HEK293T (cell line): ENCODE data around the gene TAOK3.

Experiments used
- BHLHE40 ChIP-seq: fragments of 450-650 bp; IDR thresholded peaks from 2 replicates; pipeline ENCODE4 v1.6.1; 2016; ENCODE audit warnings: mild to moderate bottlenecking, moderate library complexity, borderline replicate concordance
- ELF4 ChIP-seq: fragments of 450-650 bp; IDR thresholded peaks from 2 replicates; pipeline ENCODE4 v1.6.1; 2017; ENCODE audit warnings: antibody characterized with exemption
- FOXA1 ChIP-seq: fragments of 450-650 bp; IDR thresholded peaks from 2 replicates; pipeline ENCODE4 v1.6.1; 2016; ENCODE audit warnings: mild to moderate bottlenecking
- SP1 ChIP-seq: fragments of 450-650 bp; IDR thresholded peaks from 2 replicates; pipeline ENCODE4 v1.6.1; 2017
- ZNF384 ChIP-seq: fragments of 450-650 bp; IDR thresholded peaks from 2 replicates; pipeline ENCODE4 v1.6.1; 2016

DNA sequence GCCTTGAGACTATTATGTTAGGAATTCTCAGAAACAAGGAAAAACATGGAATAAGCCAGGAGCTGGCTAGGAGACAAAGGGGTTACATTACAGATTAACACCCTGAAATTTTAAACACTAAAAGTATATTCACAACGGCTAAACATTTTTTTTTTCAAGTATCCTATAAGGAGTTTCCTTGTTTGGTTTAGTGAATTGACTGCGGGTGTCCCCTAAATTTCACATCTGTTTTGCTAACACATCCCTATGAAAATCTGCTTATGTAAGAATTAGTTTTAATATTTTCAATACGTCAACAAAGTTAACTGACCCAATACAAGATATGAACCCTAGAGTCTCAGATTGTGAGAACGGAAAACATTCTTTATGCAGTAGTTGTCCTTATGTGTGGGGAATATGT, 19.0 kb downstream of the TAOK3 start:
- no peak for TF ChIP-seq SP1
- no peak for TF ChIP-seq ELF4
- no peak for TF ChIP-seq ZNF384
- no peak for TF ChIP-seq BHLHE40
- TF ChIP-seq FOXA1 = no peak
